ENCODE data around the gene HHLA2.

- TF ChIP-seq ZFP3 (CRISPR knock-in tag; IDR thresholded peaks at IDR 0.05) (no peak), ESRRG (CRISPR knock-in tag; IDR thresholded peaks at IDR 0.05) (no peak), SNAI2 (CRISPR knock-in tag; IDR thresholded peaks at IDR 0.05) (no peak), TCF4 (CRISPR knock-in tag; IDR thresholded peaks at IDR 0.05; ENCODE audit: borderline replicate concordance) (no peak), ZC3H10 (CRISPR knock-in tag; IDR thresholded peaks at IDR 0.05) (no peak), PATZ1 (CRISPR knock-in tag; IDR thresholded peaks at IDR 0.05; ENCODE audit: borderline replicate concordance) (no peak), ZFP30 (CRISPR knock-in tag; IDR thresholded peaks at IDR 0.05) (no peak), BACH2 (CRISPR knock-in tag; IDR thresholded peaks at IDR 0.05; ENCODE audit: borderline replicate concordance) (no peak), RARB (CRISPR knock-in tag; IDR thresholded peaks at IDR 0.05) (no peak), ARNTL (CRISPR knock-in tag; IDR thresholded peaks at IDR 0.05; ENCODE audit: borderline replicate concordance, low read depth) (no peak)
These were observed 2.5 kb upstream of the HHLA2 start for GRCh38 chr3:108293858-108294257.

Measured in SK-N-SH treated with all-trans-retinoic acid at 6 μM for 48 hours (cell line).